H1 (cell line): Measurements from ENCODE around the gene UBL5. TPM values are rescaled to one million over a fixed set of nuclear protein-coding genes. Genes with fewer than 3 reads are reported as not detected.
A peak's percentile ranks its signal among the peaks of the same experiment; 100 is the strongest.

Experiments used
- CTCF ChIA-PET: fragments of 300-600 bp; sonication (Branson Sonifier 250); formaldehyde crosslinking; loops from one replicate; lab custom pipeline; 2021; ENCODE audit not compliant: partially characterized antibody; lab: Charles Lee
- POLR2A ChIA-PET: fragments of 300-600 bp; sonication (Branson Sonifier 250); formaldehyde crosslinking; loops from one replicate; lab custom pipeline; 2021; ENCODE audit warnings: inconsistent platforms; ENCODE audit not compliant: partially characterized antibody; lab: Charles Lee
- DNase-seq, 2 experiments: peaks; one replicate each; pipeline versions ENCODE4 v3.0.0 to v3.0.0-alpha.2; 2010 to 2022; ENCODE audit warnings: low spot score in 2 of 2, low read depth in 1 of 2, mixed read lengths in 1 of 2
- FAIRE-seq: peaks from 2 replicates; lab custom pipeline; 2011; peaks lifted over from hg19 to GRCh38; lab: Jason Lieb, UNC
- H2AFZ ChIP-seq: 2 replicates; pipeline ENCODE4 v1.8.1; 2012; ENCODE audit warnings: low read length, inconsistent platforms
- H2AK5ac ChIP-seq: 2 replicates; pipeline ENCODE4 v1.6.1; 2013; ENCODE audit warnings: low read depth, low read length
- H2BK120ac ChIP-seq: replicated peaks from 2 replicates; pipeline ENCODE3; 2013; ENCODE audit warnings: low read depth, low read length, inconsistent platforms
- H2BK12ac ChIP-seq: 2 replicates; pipeline ENCODE4 v1.6.1; 2013; ENCODE audit warnings: low read depth, low read length
- H2BK15ac ChIP-seq: 2 replicates; pipeline ENCODE4 v1.6.1; 2013; ENCODE audit warnings: low read length
- H2BK20ac ChIP-seq: 2 replicates; pipeline ENCODE4 v1.6.1; 2013; ENCODE audit warnings: low read length
- H2BK5ac ChIP-seq: 2 replicates; pipeline ENCODE4 v1.6.1; 2013; ENCODE audit warnings: low read depth, low read length
- H3K14ac ChIP-seq: 2 replicates; pipeline ENCODE4 v1.6.1; 2013; ENCODE audit warnings: inconsistent platforms; ENCODE audit not compliant: insufficient read length
- H3K18ac ChIP-seq: 2 replicates; pipeline ENCODE4 v1.6.1; 2013; ENCODE audit warnings: low read length; ENCODE audit errors: extremely low read depth
- H3K23ac ChIP-seq: 2 replicates; pipeline ENCODE4 v1.6.1; 2013; ENCODE audit warnings: inconsistent platforms; ENCODE audit not compliant: insufficient read length
- H3K23me2 ChIP-seq: 2 replicates; pipeline ENCODE4 v1.6.1; 2013; ENCODE audit warnings: low read depth, low read length
- H3K27ac ChIP-seq: 2 replicates; pipeline ENCODE4 v1.6.1; 2011; ENCODE audit warnings: low read depth, low read length, inconsistent platforms
- H3K27me3 ChIP-seq, 4 experiments: replicated peaks in 1 of 4; 1 replicate in 1 of 4; 2 replicates in 3 of 4; pipeline versions ENCODE4 v1.6.1 to v1.8.1; 2011 to 2013; ENCODE audit warnings: low read length in 3 of 4, mild to moderate bottlenecking in 3 of 4, inconsistent platforms in 2 of 4, mixed read lengths in 2 of 4, moderate library complexity in 1 of 4; ENCODE audit not compliant: control insufficient read depth in 3 of 4, insufficient read depth in 3 of 4; ENCODE audit errors: extremely low read depth in 1 of 4
- H3K36me3 ChIP-seq, 4 experiments: 2 replicates each; pipeline versions ENCODE4 v1.6.1 to v1.8.1; 2011 to 2013; ENCODE audit warnings: mild to moderate bottlenecking in 4 of 4, low read length in 3 of 4, moderate library complexity in 2 of 4, control low read depth in 1 of 4, inconsistent platforms in 1 of 4; ENCODE audit not compliant: insufficient read depth in 4 of 4, control insufficient read depth in 2 of 4
- H3K4ac ChIP-seq: replicated peaks from 2 replicates; pipeline ENCODE3; 2013; ENCODE audit warnings: low read length, low read depth, mixed read lengths, inconsistent platforms; ENCODE audit not compliant: insufficient read length
- H3K4me1 ChIP-seq, 4 experiments: replicated peaks in 1 of 4; 1 replicate in 1 of 4; 2 replicates in 3 of 4; pipeline versions ENCODE4 v1.6.1 to v1.8.1; 2011 to 2013; ENCODE audit warnings: low read length in 3 of 4, inconsistent platforms in 2 of 4, mixed read lengths in 1 of 4; ENCODE audit not compliant: insufficient read depth in 4 of 4, control insufficient read depth in 3 of 4
- H3K4me2 ChIP-seq, 2 experiments: 2 replicates each; pipeline versions ENCODE4 v1.6.1 to v1.8.1; 2011 to 2013; ENCODE audit warnings: low read depth in 2 of 2, low read length in 2 of 2, control low read depth in 1 of 2, inconsistent platforms in 1 of 2, mild to moderate bottlenecking in 1 of 2; ENCODE audit not compliant: insufficient read depth in 1 of 2
- H3K4me3 ChIP-seq, 4 experiments: fragments of 200-600, 300-600 bp in 1 of 4; sonication (generic), shearing (Covaris generic), sonication (Bioruptor Twin) in 1 of 4; 2 replicates each; pipeline versions ENCODE4 v1.5.1 to v1.8.1; 2011 to 2016; ENCODE audit warnings: low read length in 4 of 4, low read depth in 3 of 4, control low read depth in 2 of 4, inconsistent platforms in 2 of 4, mild to moderate bottlenecking in 2 of 4, mixed read lengths in 1 of 4, moderate library complexity in 1 of 4; ENCODE audit not compliant: insufficient read depth in 2 of 4; ENCODE audit errors: extremely low read depth in 1 of 4
- H3K56ac ChIP-seq: replicated peaks from 2 replicates; pipeline ENCODE3; 2013; ENCODE audit warnings: low read depth, mild to moderate bottlenecking, mixed read lengths, low read length, inconsistent platforms; ENCODE audit not compliant: insufficient read length
- H3K79me1 ChIP-seq: 2 replicates; pipeline ENCODE4 v1.6.1; 2013; ENCODE audit warnings: low read depth, low read length, control low read depth
- H3K79me2 ChIP-seq, 2 experiments: 2 replicates each; pipeline versions ENCODE4 v1.6.1 to v1.8.1; 2012 to 2013; ENCODE audit warnings: low read length in 2 of 2, mild to moderate bottlenecking in 2 of 2, inconsistent platforms in 1 of 2; ENCODE audit not compliant: insufficient read depth in 2 of 2, control insufficient read depth in 1 of 2
- H3K9ac ChIP-seq, 4 experiments: replicated peaks in 1 of 4; 1 replicate in 1 of 4; 2 replicates in 3 of 4; pipeline versions ENCODE4 v1.6.1 to v1.8.1; 2011 to 2013; ENCODE audit warnings: low read depth in 3 of 4, low read length in 3 of 4, control low read depth in 2 of 4, mild to moderate bottlenecking in 2 of 4, moderate library complexity in 2 of 4, inconsistent platforms in 1 of 4; ENCODE audit errors: extremely low read depth in 1 of 4
- H3K9me3 ChIP-seq, 2 experiments: 2 replicates each; pipeline versions ENCODE4 v1.6.1 to v1.8.1; 2012 to 2013; ENCODE audit warnings: mild to moderate bottlenecking in 2 of 2, moderate library complexity in 2 of 2, control low read depth in 1 of 2, inconsistent platforms in 1 of 2, low read depth in 1 of 2, low read length in 1 of 2, mixed read lengths in 1 of 2; ENCODE audit not compliant: insufficient read depth in 2 of 2
- H4K20me1 ChIP-seq, 2 experiments: replicated peaks in 1 of 2; 2 replicates each; pipeline versions ENCODE3 to v1.8.1; 2011 to 2013; ENCODE audit warnings: inconsistent platforms in 2 of 2, low read length in 2 of 2, mild to moderate bottlenecking in 1 of 2; ENCODE audit not compliant: insufficient read depth in 2 of 2, control insufficient read depth in 1 of 2
- H4K5ac ChIP-seq: 2 replicates; pipeline ENCODE4 v1.6.1; 2013; ENCODE audit warnings: low read length, low read depth, mixed read lengths, inconsistent platforms; ENCODE audit not compliant: insufficient read length
- H4K8ac ChIP-seq: 2 replicates; pipeline ENCODE4 v1.8.0; 2013; ENCODE audit warnings: mild to moderate bottlenecking, moderate library complexity, low read length, inconsistent platforms; ENCODE audit not compliant: insufficient read depth; ENCODE audit errors: extremely low read depth
- H4K91ac ChIP-seq: replicated peaks from 2 replicates; pipeline ENCODE3; 2013; ENCODE audit warnings: low read length, mixed read lengths, inconsistent platforms; ENCODE audit not compliant: insufficient read length
- CTBP2 ChIP-seq: IDR thresholded peaks from 2 replicates; pipeline ENCODE4 v1.7.0; 2011; ENCODE audit warnings: borderline replicate concordance, mild to moderate bottlenecking, moderate library complexity, mixed read lengths, low read length; ENCODE audit not compliant: insufficient read depth, insufficient read length
- CTCF ChIP-seq, 3 experiments: IDR thresholded peaks; 1 replicate in 2 of 3; 2 replicates in 1 of 3; pipeline versions ENCODE4 v1.5.1 to v1.6.1; 2011; ENCODE audit warnings: low read length in 3 of 3, mild to moderate bottlenecking in 3 of 3, inconsistent platforms in 2 of 3, low read depth in 1 of 3, moderate library complexity in 1 of 3; ENCODE audit not compliant: insufficient read depth in 1 of 3; ENCODE audit errors: control extremely low read depth in 1 of 3
- NRF1 ChIP-seq: IDR thresholded peaks from 2 replicates; pipeline ENCODE4 v1.6.1; 2011; ENCODE audit warnings: mild to moderate bottlenecking, low read depth, low read length, improper control_type of control experiment
- RAD21 ChIP-seq, 2 experiments: IDR thresholded peaks in 1 of 2; conservative IDR thresholded peaks in 1 of 2; 2 replicates each; pipeline ENCODE4 v1.6.1; 2011; ENCODE audit warnings: low read depth in 2 of 2, low read length in 2 of 2, improper control_type of control experiment in 1 of 2, inconsistent platforms in 1 of 2, mild to moderate bottlenecking in 1 of 2, moderate library complexity in 1 of 2
- SIN3A ChIP-seq, 2 experiments: IDR thresholded peaks in 1 of 2; conservative IDR thresholded peaks in 1 of 2; 2 replicates each; pipeline ENCODE4 v1.6.1; 2011 to 2012; ENCODE audit warnings: low read length in 2 of 2, improper control_type of control experiment in 1 of 2, low read depth in 1 of 2, mild to moderate bottlenecking in 1 of 2
- YY1 ChIP-seq: IDR thresholded peaks from 2 replicates; pipeline ENCODE4 v1.6.1; 2011; ENCODE audit warnings: low read depth, mild to moderate bottlenecking, low read length
- WGBS, 2 experiments: shearing (Covaris generic) in 1 of 2; methylation state at CpG; one replicate each; pipeline versions ENCODE4 v1.1.6 to v1.1.7; 2013 to 2015; ENCODE audit warnings: low lambda C conversion rate in 2 of 2, mixed read lengths in 2 of 2, inconsistent platforms in 1 of 2, low coverage in 1 of 2, missing lambda C conversion rate in 1 of 2; ENCODE audit not compliant: insufficient replicate concordance in 2 of 2, insufficient coverage in 1 of 2, insufficient read length in 1 of 2; ENCODE audit errors: extremely low coverage in 1 of 2, missing lambda C conversion rate in 1 of 2; 5-methylcytosine and 5-hydroxymethylcytosine counted together
- polyA plus RNA-seq, 7 experiments: library from polyadenylated mRNA; depleted of rRNA in 3 of 7; stranded (reverse) in 5 of 7; unstranded in 2 of 7; fragments of >200 nt in 5 of 7; fragments of 200-250 nt in 2 of 7; gene quantifications; 1 replicate in 5 of 7; 2 replicates in 1 of 7; 4 replicates in 1 of 7; pipeline versions ENCODE4 v1.2.1 to v1.2.3, GENCODE V29; 2011 to 2013; ENCODE audit warnings: missing spikeins in 2 of 7, mixed read lengths in 2 of 7
- total RNA-seq: library from RNA; stranded (reverse); fragmentation: NEBNext Ultra II Directional; extraction: Animal tissue kit (Norgen Biotek cat#: 25700); gene quantifications from 2 replicates; pipeline ENCODE4 v1.2.1, GENCODE V29; 2021

UBL5 gene
- total and polyA plus RNA-seq, 2 of the 8 experiments (the other 6 are each of a cell fraction or from before 2014, with no cell fraction given), result 416 to 1,209 TPM

GRCh38 chr19:9796113-9796773 is 31.5 kb upstream of the UBL5 start:
- CTCF ChIA-PET, result interaction anchor here (0.5 to 4.8 kb wide), 16 partner anchors 12 to 591 kb away, joined by 3 to 47 read pairs (median 3); no protein-coding TSS in a partner anchor

More at GRCh38 chr19:9796113-9796773, 31.5 kb upstream of the UBL5 start:
- Histone ChIP-seq H2BK20ac (no peak overlapping the region), H3K9ac (no peak overlapping the region), H3K36me3 (no peaks in the 10 kb centered on the region), H4K5ac (no peak overlapping the region), H4K91ac (no peak overlapping the region), H3K14ac (no peak overlapping the region), H4K20me1 (no peaks in the 10 kb centered on the region), H3K27me3 (no peaks in the 10 kb centered on the region), H4K8ac (no peak overlapping the region), H2BK5ac (no peak overlapping the region), H3K4me3 (no peak overlapping the region), H3K4me1 (peaks cover 0 to 2% (median 0%) of the 10 kb centered on the region in 4 experiments; a peak in 2 of 7 replicates), H3K4ac (no peak overlapping the region), H3K79me1 (0 out of 2 replicates have a peak, but pooled peaks cover 2% of the 10 kb centered on the region), H3K23me2 (peaks cover 11% of the 10 kb centered on the region; the same call in 1 of the 2 replicates), H2BK15ac (no peak overlapping the region), H3K27ac (no peak overlapping the region), H3K56ac (no peak overlapping the region), H2BK12ac (no peak overlapping the region), H2AFZ (no peak overlapping the region), H2BK120ac (no peak overlapping the region), H3K9me3 (no peaks in the 10 kb centered on the region), H2AK5ac (no peak overlapping the region), H3K23ac (no peak overlapping the region)
- DNase-seq (peak; percentile 68 to 84), FAIRE-seq (peak; percentile 100)
- 51% methylated on average over 6 of the region's 6 CpGs; no CpG with 5 or more reads in 1 of the 2 experiments for WGBS, 2 experiments
- POLR2A ChIA-PET, result interaction anchor here (0.7 to 1.1 kb wide), 5 partner anchors 171 to 209 kb away, joined by 3 read pairs; partner anchors contain the start of gene ZNF561
- TF ChIP-seq CTCF (IDR thresholded peaks at IDR 0.05; ENCODE audit: control extremely low read depth in 1 of 3, insufficient read depth in 1 of 3, low read depth in 1 of 3, low read length in 3 of 3) (peak; percentile 37 to 94 (median 80)), RAD21 (IDR thresholded peaks at IDR 0.05 in 1 of 2, conservative IDR thresholded peaks at IDR 0.05 in 1 of 2; ENCODE audit: low read depth in 2 of 2, low read length in 2 of 2) (peak; percentile 95 to 96), SIN3A (conservative IDR thresholded peaks at IDR 0.05 in 1 of 2, IDR thresholded peaks at IDR 0.05 in 1 of 2; ENCODE audit: low read depth in 1 of 2, low read length in 2 of 2) (peak in 1 of 2 experiments; percentile 91; a peak in 2 of 4 replicates), NRF1 (no peak), YY1 (peak; percentile 81), CTBP2 (no peak)
- TF ChIP-seq, all 59 proteins: peak for 4
- Histone ChIP-seq H3K18ac (no peak overlapping the region), H3K79me2 (no peaks in the 10 kb centered on the region), H3K4me2 (no peak overlapping the region)
